ENCODE measurements around the gene GNPDA1. TPM values are rescaled to one million over a fixed set of nuclear protein-coding genes. Genes with fewer than 3 reads are reported as not detected.
A peak's percentile ranks its signal among the peaks of the same experiment; 100 is the strongest.

Gene GNPDA1
- total RNA-seq, 1 experiment from 2014 or later: 216 TPM

DNA sequence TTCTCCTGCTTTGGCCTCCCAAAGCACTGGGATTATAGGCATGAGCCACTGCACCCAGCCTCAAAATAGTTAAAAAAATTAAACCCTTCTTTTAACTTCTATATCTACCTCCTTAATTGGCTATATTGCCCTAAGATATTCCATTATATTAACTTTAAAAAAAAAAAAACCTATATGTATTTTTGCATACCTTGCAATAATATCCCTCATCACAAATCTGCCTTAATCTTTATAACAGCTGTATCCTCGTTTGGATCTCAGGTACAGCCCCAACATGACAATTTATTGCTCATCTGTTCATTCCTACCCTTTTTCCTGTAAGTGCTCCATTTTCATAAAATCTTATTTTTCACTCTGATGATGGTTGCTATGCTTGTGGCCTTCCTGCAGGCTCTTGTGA is 12.7 kb downstream of the GNPDA1 start:
- in situ Hi-C loops (cut with HindIII; ENCODE audit: low sequenced_read_pairs): no loop called here

DNA sequence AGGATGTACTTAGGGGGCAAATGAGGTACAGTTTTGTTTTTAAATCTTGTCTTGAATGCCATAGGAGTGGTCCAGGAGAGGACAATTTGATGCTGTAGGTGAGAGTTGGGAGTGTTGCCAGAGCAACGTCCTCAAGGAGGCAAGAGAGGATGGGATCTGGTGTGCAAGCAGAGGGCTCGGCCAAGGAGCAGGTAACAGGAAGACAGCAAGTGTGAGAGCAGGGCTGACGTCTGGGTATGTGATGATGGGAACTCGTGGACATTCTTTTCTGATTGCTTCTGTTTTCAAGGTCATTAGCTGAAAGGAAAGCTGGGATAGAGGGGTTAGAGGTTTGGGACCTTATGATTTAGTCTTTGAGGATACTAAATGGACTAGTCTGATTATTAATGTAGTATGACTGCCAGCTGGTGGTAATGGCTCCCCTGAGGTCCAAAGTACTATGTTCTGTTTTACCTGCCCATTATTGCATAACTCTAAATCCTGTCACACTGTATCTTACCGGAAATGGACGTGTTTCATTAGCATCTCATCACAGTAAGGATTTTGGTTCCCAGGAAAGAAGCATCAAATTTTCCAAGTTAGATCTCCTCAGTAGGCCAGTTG is 15.4 kb downstream of the GNPDA1 start:
- DNase-seq (ENCODE audit: low spot score): no peak
- in situ Hi-C loops (cut with HindIII; ENCODE audit: low sequenced_read_pairs): loop anchor here (10.0 kb wide), 1 partner anchor 147 kb away; no protein-coding TSS in a partner anchor

More for the DNA sequence above, 12.7 kb downstream of the GNPDA1 start:
- DNase-seq (ENCODE audit: low spot score): no peak

DNA sequence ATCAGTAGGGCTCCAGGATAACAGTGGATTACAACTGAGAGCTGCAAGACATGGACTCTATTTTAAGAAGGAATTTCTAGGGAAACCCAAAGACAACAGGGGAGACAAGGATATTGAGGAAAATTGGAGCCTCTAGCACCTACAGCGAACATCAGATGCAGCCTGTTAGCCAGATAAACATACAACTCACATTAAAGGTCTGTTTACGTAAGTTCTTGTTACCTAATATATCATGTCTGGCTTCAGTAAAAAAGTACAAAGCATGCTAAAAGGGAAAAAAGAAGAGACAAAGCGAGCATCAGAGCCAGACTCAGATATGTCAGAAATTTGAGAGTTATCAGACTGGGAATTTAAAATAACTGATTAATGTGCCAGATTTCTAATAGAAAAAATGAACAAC is 17.2 kb downstream of the GNPDA1 start:
- in situ Hi-C loops (cut with HindIII; ENCODE audit: low sequenced_read_pairs): loop anchor here (10.0 kb wide), 1 partner anchor 149 kb away; no protein-coding TSS in a partner anchor
- DNase-seq (ENCODE audit: low spot score): no peak

DNA sequence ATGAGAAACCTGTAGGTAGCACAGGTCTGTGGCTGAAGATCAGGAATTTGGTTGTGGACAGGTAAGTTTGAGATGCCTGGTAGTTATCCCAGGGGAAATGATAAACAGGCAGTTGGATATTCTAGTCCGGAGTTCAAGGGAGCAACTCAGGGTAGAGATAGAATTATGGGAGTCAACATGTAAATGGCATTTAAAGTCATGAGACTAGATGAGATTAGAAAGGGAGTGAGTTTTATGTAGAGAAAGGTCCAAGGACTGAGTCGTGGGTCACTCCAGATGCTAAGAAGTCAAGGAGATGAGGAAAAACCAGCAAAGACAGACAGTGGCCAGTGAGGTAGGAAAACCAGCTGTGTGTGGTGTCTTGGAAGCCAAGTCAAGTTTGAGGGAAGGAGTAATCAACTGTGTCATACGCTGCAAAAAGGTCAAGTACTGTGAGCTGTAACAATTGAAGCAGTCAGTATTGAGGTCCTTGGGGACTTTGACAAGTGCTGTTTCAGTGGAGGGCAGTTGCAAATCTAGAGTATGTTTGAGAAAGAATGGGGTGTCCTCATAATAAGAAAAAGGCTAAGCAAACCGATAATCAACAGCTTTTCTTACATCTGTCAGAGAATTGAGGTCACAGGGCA is 18.2 kb downstream of the GNPDA1 start:
- in situ Hi-C loops (cut with HindIII; ENCODE audit: low sequenced_read_pairs): loop anchor here (10.0 kb wide), 1 partner anchor 150 kb away; no protein-coding TSS in a partner anchor
- DNase-seq (ENCODE audit: low spot score): no peak

DNA sequence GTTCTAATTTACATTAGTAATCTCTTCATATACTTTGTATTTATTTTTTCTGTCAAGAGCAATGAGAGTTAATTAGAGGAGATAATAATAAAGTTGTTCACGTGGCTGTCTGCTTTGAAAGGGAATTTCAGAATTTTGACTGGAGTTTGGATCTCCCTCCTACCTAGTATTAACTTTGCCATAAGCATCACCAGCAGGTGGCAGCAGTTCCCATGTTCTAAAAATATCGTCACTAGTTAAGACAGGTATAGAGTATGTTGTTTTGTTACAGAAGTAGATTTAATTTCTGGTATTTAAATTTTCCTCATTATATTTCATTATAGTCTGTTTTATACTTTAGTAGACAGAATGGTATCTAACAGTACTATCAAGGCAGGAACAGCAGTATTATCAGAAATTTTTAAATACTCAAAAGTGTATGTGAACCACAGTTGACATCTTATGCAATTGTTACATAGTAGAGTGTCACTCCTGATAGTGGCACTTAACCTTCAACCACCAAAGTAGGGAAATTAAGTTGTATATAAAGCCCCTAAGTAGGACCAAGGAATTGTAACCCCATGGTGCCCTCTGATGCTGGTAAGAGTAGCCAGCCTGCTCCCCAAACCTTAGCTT is 20.4 kb downstream of the GNPDA1 start:
- peak; percentile 86 for DNase-seq (ENCODE audit: low spot score)
- in situ Hi-C loops (cut with HindIII; ENCODE audit: low sequenced_read_pairs): loop anchor here (10.0 kb wide), 1 partner anchor 152 kb away; no protein-coding TSS in a partner anchor

DNA sequence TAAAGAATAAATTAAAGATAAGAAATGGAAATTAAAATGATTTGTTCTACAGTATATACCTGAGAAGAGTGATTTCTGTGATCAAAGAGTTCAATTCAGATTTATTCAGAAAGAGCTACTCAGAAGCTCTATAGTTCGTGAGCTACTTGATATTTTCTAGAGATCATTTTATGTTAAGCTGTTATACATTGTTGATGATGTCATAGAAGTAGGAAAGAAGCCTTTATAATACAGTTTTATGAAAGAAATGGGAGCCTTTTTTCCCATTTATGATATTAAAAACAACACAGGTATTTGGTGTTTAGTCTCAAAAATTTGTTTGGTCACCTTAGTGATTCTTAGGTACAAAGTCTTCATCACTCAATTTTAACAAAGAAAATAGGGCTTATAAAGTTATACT is 23.1 kb downstream of the GNPDA1 start:
- in situ Hi-C loops (cut with HindIII; ENCODE audit: low sequenced_read_pairs): loop anchor here (10.0 kb wide), 1 partner anchor 155 kb away; no protein-coding TSS in a partner anchor
- no peak for DNase-seq (ENCODE audit: low spot score)

DNA sequence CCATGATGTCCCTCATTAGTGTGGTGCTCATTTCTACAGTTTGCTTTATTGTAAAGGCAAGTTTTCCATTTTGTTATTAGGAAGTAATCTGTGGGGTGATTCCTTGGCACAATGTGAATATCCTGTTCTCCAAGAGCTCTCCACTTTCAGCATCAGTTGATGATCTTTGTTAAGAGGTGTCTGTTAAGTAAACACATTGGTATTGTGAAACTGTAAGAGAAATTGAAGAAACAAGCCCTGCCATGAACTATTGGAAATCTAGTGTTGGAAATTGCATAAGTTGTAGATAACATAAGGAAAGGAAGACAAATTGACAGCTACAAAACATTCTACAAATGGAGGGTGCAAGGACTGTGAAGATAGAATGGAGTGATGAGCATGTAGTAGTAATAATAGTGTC is 26.8 kb downstream of the GNPDA1 start:
- in situ Hi-C loops (cut with HindIII; ENCODE audit: low sequenced_read_pairs): no loop called here
- DNase-seq (ENCODE audit: low spot score): no peak

DNA sequence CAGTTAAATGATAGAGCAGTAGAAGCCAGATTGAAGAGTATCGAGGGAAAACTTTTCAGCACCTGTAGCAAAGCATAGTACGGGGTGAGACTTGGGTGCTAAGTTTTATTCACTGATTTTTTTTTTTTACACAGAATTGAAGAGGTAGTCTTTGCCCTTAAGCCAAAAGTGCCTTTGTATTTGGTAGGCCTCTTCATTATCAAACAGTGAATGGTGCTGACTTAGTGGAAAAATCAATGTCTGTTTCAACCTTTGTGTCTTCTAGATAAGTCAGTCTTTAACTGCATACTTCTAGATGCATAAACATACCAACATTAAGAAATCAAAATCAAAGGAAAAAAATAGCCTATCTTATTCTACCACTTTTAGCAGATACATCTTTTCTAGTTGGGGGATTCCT is 30.2 kb downstream of the GNPDA1 start:
- no peak for DNase-seq (ENCODE audit: low spot score)
- in situ Hi-C loops (cut with HindIII; ENCODE audit: low sequenced_read_pairs): no loop called here

DNA sequence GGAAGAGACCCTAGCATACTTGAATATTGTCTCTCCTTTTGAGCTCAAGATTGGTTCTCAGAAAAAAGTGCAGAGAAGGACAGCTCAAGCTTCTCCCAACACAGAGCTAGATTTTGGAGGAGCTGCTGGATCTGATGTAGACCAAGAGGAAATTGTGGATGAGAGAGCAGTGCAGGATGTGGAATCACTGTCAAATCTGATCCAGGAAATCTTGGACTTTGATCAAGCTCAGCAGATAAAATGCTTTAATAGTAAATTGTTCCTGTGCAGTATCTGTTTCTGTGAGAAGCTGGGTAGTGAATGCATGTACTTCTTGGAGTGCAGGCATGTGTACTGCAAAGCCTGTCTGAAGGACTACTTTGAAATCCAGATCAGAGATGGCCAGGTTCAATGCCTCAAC is 34.4 kb downstream of the GNPDA1 start:
- no peak for DNase-seq (ENCODE audit: low spot score)
- in situ Hi-C loops (cut with HindIII; ENCODE audit: low sequenced_read_pairs): no loop called here

DNA sequence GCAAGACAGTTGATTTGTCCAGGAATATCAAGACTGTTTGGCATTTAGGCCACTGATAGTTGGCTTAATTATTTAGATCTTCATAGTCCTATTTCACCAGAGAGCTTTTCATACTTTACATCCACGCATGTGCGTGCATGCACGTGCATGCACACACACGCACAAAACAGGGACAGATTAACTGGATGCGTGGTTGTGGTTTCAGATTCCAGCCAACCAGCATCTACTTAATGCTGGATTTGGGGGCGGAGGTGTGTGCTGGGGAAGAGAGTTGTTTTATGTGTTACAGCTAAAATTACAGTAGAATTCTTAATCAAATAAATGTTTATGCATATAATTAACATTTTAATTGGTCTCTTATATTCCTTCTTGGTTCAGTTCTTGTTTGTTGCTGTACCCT is 36.7 kb downstream of the GNPDA1 start:
- in situ Hi-C loops (cut with HindIII; ENCODE audit: low sequenced_read_pairs): no loop called here
- DNase-seq (ENCODE audit: low spot score): no peak

DNA sequence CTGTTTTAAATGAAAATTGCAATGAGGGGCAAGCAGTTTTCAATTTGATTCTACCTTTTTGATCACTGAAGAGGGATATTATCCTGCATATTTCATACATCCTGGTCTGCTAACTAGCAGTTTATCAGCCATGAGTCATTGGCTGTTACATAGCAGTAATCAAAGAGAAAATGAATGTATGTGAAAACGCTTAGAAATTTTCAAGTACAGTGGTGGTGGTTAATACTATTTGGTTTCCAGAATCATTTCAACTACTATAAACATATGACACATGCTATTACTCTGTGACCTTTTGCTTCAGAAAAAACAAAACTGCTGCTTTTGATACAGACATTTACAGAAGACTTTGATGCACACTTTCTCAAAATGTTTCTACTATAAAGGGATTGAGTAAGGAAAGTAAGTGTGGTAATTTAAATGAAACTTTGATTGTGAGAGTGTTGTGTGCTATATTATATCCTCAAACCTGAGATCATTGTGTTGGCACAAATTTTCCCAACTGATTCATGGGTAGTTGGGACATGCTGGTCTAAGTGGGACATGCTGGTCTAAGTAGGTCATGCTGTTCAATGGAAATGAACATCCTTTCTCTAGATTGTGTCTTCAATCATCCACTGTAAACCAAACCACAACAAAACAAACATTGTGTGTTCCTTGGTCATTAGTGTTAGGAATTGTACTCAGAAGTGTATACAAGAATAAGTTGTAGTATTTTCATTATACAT is 38.8 kb downstream of the GNPDA1 start:
- DNase-seq (ENCODE audit: low spot score): peak; percentile 22
- in situ Hi-C loops (cut with HindIII; ENCODE audit: low sequenced_read_pairs): no loop called here

DNA sequence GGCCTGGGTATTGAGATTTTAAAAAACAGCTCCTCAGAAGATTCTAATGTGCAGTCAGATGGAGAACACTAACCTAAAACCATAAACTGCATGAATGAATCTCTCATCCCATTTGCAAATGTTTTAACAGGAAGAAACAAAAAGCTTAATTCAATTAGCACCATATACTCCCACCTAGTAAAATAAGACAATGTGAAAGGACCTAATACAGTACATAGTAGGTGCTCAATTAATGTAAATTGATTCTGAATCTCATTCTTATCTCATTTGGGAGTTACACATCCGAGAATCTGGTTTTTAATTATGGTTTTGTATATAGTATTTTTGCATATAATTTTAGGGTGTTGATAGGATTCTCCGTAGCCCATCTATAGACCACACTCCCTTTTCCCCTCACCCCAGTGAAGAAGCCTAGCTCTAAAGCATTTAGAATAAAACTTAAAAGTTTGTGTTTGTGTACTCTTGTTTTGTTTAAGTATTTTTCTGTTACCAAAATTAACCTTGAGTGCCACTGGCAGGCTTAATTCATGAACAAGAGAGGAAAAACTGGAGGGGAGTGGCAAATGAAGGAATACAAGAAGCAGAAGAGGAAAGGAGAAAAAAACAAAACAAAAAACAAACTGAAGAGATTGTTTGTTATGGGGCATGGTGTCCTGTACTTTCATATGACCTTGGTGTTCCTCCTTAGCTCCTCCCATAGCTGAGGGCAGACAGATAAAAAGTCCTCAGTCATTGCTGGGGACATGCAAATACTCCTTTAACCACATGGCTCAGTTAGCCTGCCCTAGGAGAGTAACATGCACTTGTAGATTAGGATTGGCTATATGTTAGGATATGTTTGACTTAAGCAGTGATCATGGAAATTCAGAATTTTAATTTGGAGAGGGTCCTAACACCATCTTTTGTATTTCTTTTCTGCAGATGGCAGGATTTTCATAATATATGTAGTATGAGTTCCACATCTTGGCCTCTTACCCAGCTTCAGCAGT is 42.8 kb downstream of the GNPDA1 start:
- DNase-seq (ENCODE audit: low spot score): no peak
- in situ Hi-C loops (cut with HindIII; ENCODE audit: low sequenced_read_pairs): no loop called here

DNA sequence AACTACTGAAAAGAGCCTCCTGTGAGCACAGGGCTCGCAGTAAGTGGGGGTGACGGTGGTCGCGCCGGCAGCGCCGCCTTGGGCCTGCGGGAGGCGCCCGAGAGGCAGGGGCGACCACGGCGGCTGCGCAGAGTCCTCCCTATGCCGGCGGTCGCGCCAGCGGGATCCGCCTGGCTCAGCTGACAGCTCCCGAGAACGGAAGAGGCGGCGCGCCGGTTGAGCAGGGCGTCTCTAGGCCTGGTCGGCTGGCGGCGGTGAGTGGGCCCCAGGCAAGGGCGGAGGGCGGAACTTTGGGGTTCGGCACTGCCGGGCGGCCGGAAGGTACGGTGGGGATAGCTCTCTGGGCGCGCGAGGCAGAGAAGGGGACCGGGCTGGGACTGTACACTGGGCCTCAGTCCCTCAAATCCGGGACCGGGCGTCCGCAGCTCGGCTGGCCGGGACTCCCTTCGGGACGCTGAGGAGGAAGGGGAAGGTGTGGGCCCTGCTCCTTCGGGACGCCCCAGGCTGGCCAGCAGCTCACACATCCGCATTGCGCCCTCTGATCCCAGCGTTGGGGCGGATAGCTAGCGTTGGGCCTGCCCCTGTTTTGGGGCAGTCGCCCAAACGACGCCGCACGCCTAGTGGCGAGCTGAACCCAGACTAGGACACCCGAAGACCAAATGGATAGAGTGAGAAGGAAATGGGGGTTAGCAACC is 43.8 kb downstream of the GNPDA1 start, which contains the start of gene RNF14:
Gene RNF14 (plus strand): TSS at position 192 of the 695 bp plus-strand sequence. CDS start 4,484 bp downstream, outside the sequence.
- peak; percentile 91 for DNase-seq (ENCODE audit: low spot score)
- in situ Hi-C loops (cut with HindIII; ENCODE audit: low sequenced_read_pairs): no loop called here

DNA sequence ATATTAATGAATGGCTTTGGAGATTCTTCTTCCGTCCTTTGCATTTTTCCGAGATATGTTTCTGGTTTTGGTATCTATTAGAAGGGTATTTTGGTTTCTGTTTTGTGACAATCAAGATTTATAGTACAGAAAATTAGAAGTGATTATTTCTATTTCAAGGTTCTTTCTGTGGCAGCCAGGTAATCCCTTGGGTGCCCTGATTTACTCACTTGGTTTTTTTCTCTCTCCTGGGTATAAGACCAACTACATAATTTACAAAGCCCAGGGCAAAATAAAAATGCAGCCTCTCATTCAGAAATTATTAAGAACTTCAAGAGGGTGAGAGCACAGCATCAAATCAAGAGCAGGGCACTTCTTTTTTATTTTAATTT is 45.9 kb downstream of the GNPDA1 start:
- in situ Hi-C loops (cut with HindIII; ENCODE audit: low sequenced_read_pairs): no loop called here
- no peak for DNase-seq (ENCODE audit: low spot score)

DNA sequence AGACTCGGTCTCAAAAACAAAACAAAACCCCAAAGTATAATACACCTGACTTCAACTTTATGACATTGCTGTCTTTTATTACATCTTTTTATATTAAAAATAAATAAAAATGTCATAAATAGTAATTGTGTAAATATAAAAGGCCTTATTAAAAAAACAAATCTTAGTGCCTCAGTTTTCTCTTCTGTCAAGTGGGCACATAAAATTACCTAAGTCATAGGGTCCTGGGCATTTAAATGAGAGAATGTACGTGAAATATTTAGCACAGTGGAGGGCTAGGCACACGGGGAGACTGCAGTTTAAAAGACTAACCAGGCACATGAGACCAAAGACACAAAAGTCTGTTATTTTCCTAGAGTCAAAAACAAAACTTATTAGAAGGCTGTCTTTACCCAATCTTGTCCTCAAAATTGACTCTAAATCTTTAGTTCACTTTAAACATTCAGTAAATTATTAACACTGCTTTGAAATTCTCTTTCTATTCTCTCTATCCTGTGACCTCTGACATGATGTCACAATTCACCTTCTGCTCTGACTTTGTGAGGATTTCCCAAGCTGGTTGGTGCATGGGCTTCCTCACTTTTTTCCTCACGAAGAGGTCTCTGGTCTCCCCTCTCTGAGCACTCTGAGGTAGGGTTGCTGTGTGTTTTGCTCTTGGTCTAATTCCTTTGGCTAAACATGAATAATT is 46.4 kb downstream of the GNPDA1 start:
- in situ Hi-C loops (cut with HindIII; ENCODE audit: low sequenced_read_pairs): no loop called here
- no peak for DNase-seq (ENCODE audit: low spot score)

DNA sequence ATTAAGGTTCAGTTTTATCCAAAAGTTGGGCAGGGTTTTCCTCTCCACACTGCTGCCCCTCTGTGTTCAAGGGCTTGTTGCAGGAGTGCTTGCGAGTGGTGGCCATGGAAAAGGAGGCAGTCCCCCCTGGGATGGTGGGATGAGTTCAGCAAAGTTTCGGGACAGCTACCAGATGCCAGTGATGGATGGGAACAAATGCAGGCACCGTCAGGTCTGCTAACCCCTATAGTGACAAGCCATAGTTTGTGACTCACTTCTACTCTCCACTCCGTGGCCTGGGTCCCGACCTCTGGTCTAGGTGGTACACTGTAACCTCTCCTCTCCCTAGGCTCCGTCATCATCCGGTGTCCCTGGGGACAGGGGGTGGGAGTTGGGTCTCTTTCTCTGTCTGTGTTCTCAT is 47.8 kb downstream of the GNPDA1 start:
- DNase-seq (ENCODE audit: low spot score): no peak
- in situ Hi-C loops (cut with HindIII; ENCODE audit: low sequenced_read_pairs): no loop called here

DNA sequence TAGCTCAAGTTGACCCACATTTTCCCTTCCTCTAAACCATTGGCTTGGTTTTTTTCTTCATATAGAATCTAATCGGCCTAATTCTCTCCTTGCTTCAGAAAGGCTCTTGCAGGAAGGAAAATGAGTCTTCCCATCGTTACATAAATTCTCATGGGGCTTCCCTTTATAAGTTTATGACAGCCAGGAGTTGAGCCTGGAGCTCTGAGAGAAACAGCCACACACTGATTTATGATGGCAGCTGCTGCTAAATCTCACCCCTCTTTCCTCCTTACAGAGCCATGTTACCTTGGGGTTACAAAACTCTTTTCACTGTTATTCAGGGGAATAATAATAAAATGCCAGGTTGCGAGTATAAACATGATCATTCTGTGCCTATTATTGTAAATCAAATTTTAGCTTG is 49.1 kb downstream of the GNPDA1 start:
- no peak for DNase-seq (ENCODE audit: low spot score)
- in situ Hi-C loops (cut with HindIII; ENCODE audit: low sequenced_read_pairs): no loop called here

DNA sequence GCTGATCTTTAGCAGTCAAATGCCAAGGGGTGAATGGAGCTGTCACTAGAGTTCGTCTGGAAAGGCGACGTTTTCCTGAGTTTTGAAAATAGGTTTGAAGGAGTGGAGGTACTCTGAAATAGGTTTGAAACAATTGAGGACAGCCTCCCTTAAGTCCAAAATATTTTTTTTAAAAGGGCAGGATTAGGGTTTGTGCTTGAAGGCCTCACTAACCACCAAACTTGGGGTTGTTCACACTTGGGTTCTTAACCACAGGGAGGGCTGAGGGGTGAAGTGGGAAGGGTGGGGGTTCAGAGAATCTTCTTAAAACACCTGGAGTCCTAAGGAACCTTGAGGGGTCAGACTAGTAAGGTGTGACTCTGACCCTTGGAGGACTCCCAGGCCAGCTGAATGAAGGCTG is 51.4 kb downstream of the GNPDA1 start:
- in situ Hi-C loops (cut with HindIII; ENCODE audit: low sequenced_read_pairs): no loop called here
- no peak for DNase-seq (ENCODE audit: low spot score)
